ENCODE data around the gene C1QC. TPM values are rescaled to one million over a fixed set of nuclear protein-coding genes. Genes with fewer than 3 reads are reported as not detected.

The C1QC gene
- total and polyA plus RNA-seq, 8 donors: 5.5 to 138 (median 17.2) TPM

GRCh38 chr1:22658385-22659163 lies 15.1 kb downstream of the C1QC start:
- H3K9me3 ChIP-seq: no peaks in the 10 kb centered on the region
- no peaks in the 10 kb centered on the region for H3K27me3 ChIP-seq
- no peak for FAIRE-seq
- 32 to 36% methylated on average over 3 of the region's 3 CpGs for WGBS, 2 donors
- intact Hi-C loops (cut with DNase I): no loop called here
- H3K4me1 ChIP-seq: no peaks in the 10 kb centered on the region
- TF ChIP-seq CTCF (IDR thresholded peaks at IDR 0.05): no peak
- H3K36me3 ChIP-seq: no peaks in the 10 kb centered on the region
- ATAC-seq: no peak
- DNase-seq: no peak
- no peak overlapping the region for H3K4me3 ChIP-seq
- no peak overlapping the region for H3K27ac ChIP-seq

- Histone ChIP-seq H3K4me3 (no peak overlapping the region), H3K36me3 (no peaks in the 10 kb centered on the region), H3K9me3 (no peaks in the 10 kb centered on the region), H3K27me3 (no peaks in the 10 kb centered on the region), H3K4me1 (no peaks in the 10 kb centered on the region), H3K27ac (no peak overlapping the region)
- FAIRE-seq (no peak), ATAC-seq (no peak), DNase-seq (no peak)
- 92% methylated on average over 19 of the region's 19 CpGs for WGBS, 2 donors
- intact Hi-C loops (cut with DNase I): no loop called here
- TF ChIP-seq CTCF (IDR thresholded peaks at IDR 0.05): no peak
Observed at GRCh38 chr1:22660716-22661241, 17.3 kb downstream of the C1QC start.

GRCh38 chr1:22661880-22662279 lies 18.4 kb downstream of the C1QC start:
- WGBS, 2 donors: 80 to 81% methylated on average over 2 of the region's 2 CpGs
- TF ChIP-seq CTCF (IDR thresholded peaks at IDR 0.05): no peak
- no peaks in the 10 kb centered on the region for H3K9me3 ChIP-seq
- intact Hi-C loops (cut with DNase I): no loop called here
- H3K36me3 ChIP-seq: no peaks in the 10 kb centered on the region
- H3K27ac ChIP-seq: no peak overlapping the region
- H3K4me3 ChIP-seq: no peak overlapping the region
- DNase-seq: no peak
- H3K4me1 ChIP-seq: no peaks in the 10 kb centered on the region
- FAIRE-seq: no peak
- ATAC-seq: no peak
- no peaks in the 10 kb centered on the region for H3K27me3 ChIP-seq

GRCh38 chr1:22662318-22662717 lies 18.9 kb downstream of the C1QC start:
- H3K9me3 ChIP-seq: no peaks in the 10 kb centered on the region
- no peaks in the 10 kb centered on the region for H3K27me3 ChIP-seq
- intact Hi-C loops (cut with DNase I): no loop called here
- FAIRE-seq (no peak), DNase-seq (no peak), ATAC-seq (peak in 2 of 4 donors; percentile 54 to 90)
- WGBS, 2 donors: 81 to 85% methylated on average over 5 of the region's 5 CpGs
- H3K36me3 ChIP-seq: no peaks in the 10 kb centered on the region
- no peak overlapping the region for H3K27ac ChIP-seq
- no peak overlapping the region for H3K4me3 ChIP-seq
- no peaks in the 10 kb centered on the region for H3K4me1 ChIP-seq
- TF ChIP-seq CTCF (IDR thresholded peaks at IDR 0.05): no peak

GRCh38 chr1:22662986-22663408 lies 19.6 kb downstream of the C1QC start:
- ATAC-seq: no peak
- no peaks in the 10 kb centered on the region for H3K9me3 ChIP-seq
- WGBS, 2 donors: 82 to 83% methylated on average over 8 of the region's 8 CpGs
- no peaks in the 10 kb centered on the region for H3K27me3 ChIP-seq
- intact Hi-C loops (cut with DNase I): no loop called here
- H3K4me1 ChIP-seq: no peaks in the 10 kb centered on the region
- FAIRE-seq: no peak
- no peak overlapping the region for H3K27ac ChIP-seq
- no peak overlapping the region for H3K4me3 ChIP-seq
- no peaks in the 10 kb centered on the region for H3K36me3 ChIP-seq
- TF ChIP-seq CTCF (IDR thresholded peaks at IDR 0.05): no peak
- no peak for DNase-seq
